Measurements from ENCODE around the gene GOLGA8G. TPM values are rescaled to one million over a fixed set of nuclear protein-coding genes. Genes with fewer than 3 reads are reported as not detected.
"Not testable (repeated sequence)": the region's sequence is repeated elsewhere in the genome, so short reads cannot be mapped to it uniquely, and the experiment has no call there.

Gene GOLGA8G
- total RNA-seq, 1 donor from 2014 or later: not detected

GRCh38 chr15:28481340-28481739 is 51.4 kb downstream of the GOLGA8G start:
- H3K9ac ChIP-seq (ENCODE audit: low read length); H4K20me1 ChIP-seq (ENCODE audit: insufficient read depth, low read length); DNase-seq (ENCODE audit: low read depth); H3K4me1 ChIP-seq (ENCODE audit: insufficient read depth, low read length); H3K36me3 ChIP-seq (ENCODE audit: insufficient read depth, low read length); H3K4me2 ChIP-seq (ENCODE audit: low read length); H3K27ac Mint-ChIP-seq (ENCODE audit: unreplicated experiment); H3K27ac ChIP-seq (ENCODE audit: low read depth, low read length); H3K27me3 Mint-ChIP-seq (ENCODE audit: low read depth, unreplicated experiment); H3K79me2 ChIP-seq (ENCODE audit: insufficient read depth, low read length); H3K9me3 Mint-ChIP-seq (ENCODE audit: unreplicated experiment); H3K4me3 ChIP-seq (ENCODE audit: insufficient read depth, low read depth, low read length); FAIRE-seq; H3K4me1 Mint-ChIP-seq (ENCODE audit: low read depth, unreplicated experiment); H3K36me3 Mint-ChIP-seq (ENCODE audit: low read depth, unreplicated experiment); H3K9me3 ChIP-seq (ENCODE audit: insufficient read depth, low read depth, low read length); H3K4me3 Mint-ChIP-seq (ENCODE audit: unreplicated experiment); H2AFZ ChIP-seq (ENCODE audit: low read depth, low read length); H3K27me3 ChIP-seq (ENCODE audit: insufficient read depth, low read length): not testable (repeated sequence)

Small RNA genes within 50 kb of the gene (microRNA-seq; reads per million reads assigned to microRNA genes)
- not detected for gene MIR4509-3

Other genes with a start within 250 kb of the GOLGA8G start
- 61.5 and 63.3 TPM in 2 replicates for gene HERC2, start 210.8 kb downstream of the GOLGA8G start, total RNA-seq
- not detected in 2 replicates for gene GOLGA6L24, start 174.9 kb downstream of the GOLGA8G start, total RNA-seq
- not detected in 2 replicates for gene GOLGA8F, start 154.3 kb downstream of the GOLGA8G start, total RNA-seq
- gene GOLGA6L25, start 20.6 kb upstream of the GOLGA8G start, total RNA-seq: not detected in 2 replicates
- 1.5 and 1.6 TPM in 2 replicates for gene GOLGA8M, start 179.4 kb upstream of the GOLGA8G start, total RNA-seq

All from astrocyte (in vitro differentiated cells and primary cell).